ENCODE results near the gene TMEM121B.

DNA sequence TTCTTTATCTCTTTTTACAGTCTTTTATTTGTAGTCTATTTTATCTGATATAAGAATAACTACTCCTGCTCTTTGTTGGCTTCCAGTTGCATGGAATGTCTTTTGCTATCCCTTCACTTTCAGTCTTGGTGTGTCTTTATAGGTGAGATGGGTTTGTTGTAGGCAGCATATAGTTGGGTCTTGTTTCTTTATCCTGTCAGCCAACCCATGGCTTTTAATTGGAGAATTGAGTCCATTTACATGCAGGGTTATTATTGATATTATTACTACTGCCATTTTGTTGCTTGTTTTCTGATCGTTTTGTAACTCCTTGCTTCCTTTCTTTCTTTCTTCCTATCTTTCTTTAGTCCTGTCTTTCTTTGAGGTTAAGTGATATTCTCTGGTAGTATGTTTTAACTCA, 48.3 kb downstream of the TMEM121B start:
- no peak for TF ChIP-seq POLR2A (IDR thresholded peaks at IDR 0.05)
- TF ChIP-seq, protein P1, sequence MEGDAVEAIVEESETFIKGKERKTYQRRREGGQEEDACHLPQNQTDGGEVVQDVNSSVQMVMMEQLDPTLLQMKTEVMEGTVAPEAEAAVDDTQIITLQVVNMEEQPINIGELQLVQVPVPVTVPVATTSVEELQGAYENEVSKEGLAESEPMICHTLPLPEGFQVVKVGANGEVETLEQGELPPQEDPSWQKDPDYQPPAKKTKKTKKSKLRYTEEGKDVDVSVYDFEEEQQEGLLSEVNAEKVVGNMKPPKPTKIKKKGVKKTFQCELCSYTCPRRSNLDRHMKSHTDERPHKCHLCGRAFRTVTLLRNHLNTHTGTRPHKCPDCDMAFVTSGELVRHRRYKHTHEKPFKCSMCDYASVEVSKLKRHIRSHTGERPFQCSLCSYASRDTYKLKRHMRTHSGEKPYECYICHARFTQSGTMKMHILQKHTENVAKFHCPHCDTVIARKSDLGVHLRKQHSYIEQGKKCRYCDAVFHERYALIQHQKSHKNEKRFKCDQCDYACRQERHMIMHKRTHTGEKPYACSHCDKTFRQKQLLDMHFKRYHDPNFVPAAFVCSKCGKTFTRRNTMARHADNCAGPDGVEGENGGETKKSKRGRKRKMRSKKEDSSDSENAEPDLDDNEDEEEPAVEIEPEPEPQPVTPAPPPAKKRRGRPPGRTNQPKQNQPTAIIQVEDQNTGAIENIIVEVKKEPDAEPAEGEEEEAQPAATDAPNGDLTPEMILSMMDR (IDR thresholded peaks at IDR 0.05), result no peak

Measured in breast epithelium (tissue), 3 donors.